CD4-positive, alpha-beta T cell (primary cell): ENCODE measurements around the gene CDR2. TPM values are rescaled to one million over a fixed set of nuclear protein-coding genes. Genes with fewer than 3 reads are reported as not detected.

Experiments
- ATAC-seq: fragments of 200-7000 bp; cut with Tn5 transposase; one replicate; pipeline ENCODE4 v1.10.0; 2022; ENCODE audit warnings: mild to moderate bottlenecking; ENCODE audit not compliant: poor library complexity
- CTCF ChIA-PET: fragments of 350-600 bp; sonication (Branson Sonifier 250); formaldehyde crosslinking; loops from one replicate; lab custom pipeline; 2021; ENCODE audit warnings: antibody characterized with exemption, inconsistent platforms; lab: Charles Lee
- POLR2A ChIA-PET: fragments of 350-600 bp; sonication (Branson Sonifier 250); formaldehyde crosslinking; loops from one replicate; lab custom pipeline; 2021; ENCODE audit warnings: antibody characterized with exemption, inconsistent platforms; lab: Charles Lee
- DNase-seq, 14 experiments: peaks; one replicate each; pipeline ENCODE4 v3.0.0-alpha.2; 2013 to 2020; ENCODE audit warnings: mixed read lengths in 2 of 14
- H3K27ac ChIP-seq, 2 donors: one replicate each; pipeline versions ENCODE4 v1.5.1 to v1.7.0; 2013; ENCODE audit warnings: low read length in 2 of 2, low read depth in 1 of 2, mild to moderate bottlenecking in 1 of 2
- H3K27me3 ChIP-seq, 2 experiments: 1 replicate in 1 of 2; 2 replicates in 1 of 2; pipeline versions ENCODE4 v1.6.1 to v1.7.0; 2013; ENCODE audit warnings: low read length in 2 of 2, control low read depth in 1 of 2, mild to moderate bottlenecking in 1 of 2, moderate library complexity in 1 of 2; ENCODE audit not compliant: insufficient read depth in 2 of 2, control insufficient read depth in 1 of 2
- H3K36me3 ChIP-seq: one replicate; pipeline ENCODE4 v1.6.1; 2013; ENCODE audit warnings: low read length, control low read depth; ENCODE audit not compliant: insufficient read depth
- H3K4me1 ChIP-seq: one replicate; pipeline ENCODE4 v1.6.1; 2013; ENCODE audit warnings: low read length, control low read depth; ENCODE audit not compliant: insufficient read depth
- H3K4me3 ChIP-seq: one replicate; pipeline ENCODE4 v1.5.1; 2013; ENCODE audit warnings: mild to moderate bottlenecking, low read length, moderate library complexity
- H3K9me3 ChIP-seq, 2 experiments: 1 replicate in 1 of 2; 2 replicates in 1 of 2; pipeline versions ENCODE4 v1.6.1 to v1.7.0; 2013; ENCODE audit warnings: low read length in 2 of 2, mild to moderate bottlenecking in 2 of 2, control low read depth in 1 of 2, moderate library complexity in 1 of 2; ENCODE audit not compliant: control insufficient read depth in 1 of 2, insufficient read depth in 1 of 2
- H3K27ac Mint-ChIP-seq: one replicate; pipeline ENCODE4 v1.8.0; 2020; ENCODE audit warnings: mixed read lengths
- H3K27me3 Mint-ChIP-seq: one replicate; pipeline ENCODE4 v1.8.0; 2021; ENCODE audit warnings: mixed read lengths
- H3K36me3 Mint-ChIP-seq: one replicate; pipeline ENCODE4 v1.8.0; 2021; ENCODE audit warnings: low read depth, mixed read lengths
- H3K4me1 Mint-ChIP-seq: one replicate; pipeline ENCODE4 v1.8.0; 2021; ENCODE audit warnings: low read depth, mixed read lengths
- H3K4me3 Mint-ChIP-seq: one replicate; pipeline ENCODE4 v1.8.0; 2020; ENCODE audit warnings: mild to moderate bottlenecking, mixed read lengths
- H3K9me3 Mint-ChIP-seq: one replicate; pipeline ENCODE4 v1.8.0; 2020; ENCODE audit warnings: mixed read lengths
- intact Hi-C, 2 experiments: fragments of 100-400 bp; cut with DNase I in 1 of 2; cut with micrococcal nuclease in 1 of 2; formaldehyde crosslinking; loops; one replicate each; pipeline versions ENCODE4 v1.15.1 to v1.9.0; 2023 to 2025; cut with DNase I, micrococcal nuclease
- total RNA-seq, 174 experiments: library from RNA in 2 of 174; stranded (reverse) in 2 of 174; gene quantifications; one replicate each; pipeline ENCODE4 v1.2.3 and lab custom pipeline; 2021 to 2026
- TF ChIP-seq, protein P1 (sequence below): fragments of 200-600 bp; IDR thresholded peaks from one replicate; pipeline ENCODE4 v1.8.0; 2022; ENCODE audit warnings: antibody characterized with exemption, mild to moderate bottlenecking

CDR2 gene
- total RNA-seq, 2 experiments from 2014 or later: 104 to 113 TPM

DNA sequence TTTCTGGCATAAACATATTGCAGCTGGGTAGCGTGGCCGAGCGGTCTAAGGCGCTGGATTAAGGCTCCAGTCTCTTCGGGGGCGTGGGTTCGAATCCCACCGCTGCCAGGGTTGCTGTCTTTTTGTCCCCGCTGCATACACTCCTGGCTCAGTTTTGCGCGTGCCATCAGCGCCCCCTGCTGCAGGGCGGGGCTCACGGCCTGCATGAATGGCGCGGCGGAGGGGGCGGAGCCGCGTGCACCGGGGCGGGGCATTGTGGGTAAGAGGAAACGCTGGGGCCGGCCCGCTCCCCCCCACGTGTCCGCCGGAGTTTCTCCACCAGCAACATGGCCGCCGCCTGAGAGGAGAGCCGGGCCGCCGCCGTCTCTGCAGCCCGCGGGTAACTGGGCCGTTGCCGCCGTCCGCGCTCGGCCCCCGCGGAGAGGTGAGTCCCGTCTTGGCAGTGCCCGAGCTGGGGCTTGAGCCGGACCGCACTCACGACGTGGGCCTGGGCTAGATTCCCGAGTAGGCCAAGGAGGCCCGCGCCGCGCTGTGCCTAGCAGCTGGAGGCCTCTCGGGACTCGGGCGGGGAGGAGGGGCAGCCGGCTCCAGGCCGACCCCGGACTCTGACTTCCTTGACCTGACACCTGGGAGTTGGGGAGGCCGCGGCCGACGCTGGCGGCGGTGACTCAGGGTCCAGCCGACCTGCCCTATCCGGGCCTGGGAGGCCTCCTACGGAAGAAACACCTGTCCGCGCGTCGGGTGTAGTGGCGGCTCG lies 77.1 kb downstream of the CDR2 start, which contains the start of gene POLR3E:
Gene POLR3E, plus strand, starts transcription at position 296 of the 757 bp plus-strand sequence. CDS start 5,560 bp downstream, outside the sequence.
- Mint-ChIP-seq H3K27ac (peak within 1 kb of the TSS; percentile 99), H3K36me3 (peaks cover 57% of the 10 kb centered on the region), H3K4me1 (peaks cover 54% of the 10 kb centered on the region), H3K27me3 (peaks cover 15% of the 10 kb centered on the region), H3K9me3 (peaks cover 2% of the 10 kb centered on the region), H3K4me3 (peak within 1 kb of the TSS; percentile 96)
- peaks cover 19% of the 10 kb centered on the region for H3K36me3 ChIP-seq
- DNase-seq: peak; percentile 99 to 100 (median 100)
- POLR2A ChIA-PET: interaction anchor here (0.6 to 6.5 kb wide), 11 partner anchors 11 to 290 kb away, joined by 3 to 157 read pairs (median 5); partner anchors contain the start of genes CDR2, EEF2K and MOSMO
- TF ChIP-seq, protein P1, sequence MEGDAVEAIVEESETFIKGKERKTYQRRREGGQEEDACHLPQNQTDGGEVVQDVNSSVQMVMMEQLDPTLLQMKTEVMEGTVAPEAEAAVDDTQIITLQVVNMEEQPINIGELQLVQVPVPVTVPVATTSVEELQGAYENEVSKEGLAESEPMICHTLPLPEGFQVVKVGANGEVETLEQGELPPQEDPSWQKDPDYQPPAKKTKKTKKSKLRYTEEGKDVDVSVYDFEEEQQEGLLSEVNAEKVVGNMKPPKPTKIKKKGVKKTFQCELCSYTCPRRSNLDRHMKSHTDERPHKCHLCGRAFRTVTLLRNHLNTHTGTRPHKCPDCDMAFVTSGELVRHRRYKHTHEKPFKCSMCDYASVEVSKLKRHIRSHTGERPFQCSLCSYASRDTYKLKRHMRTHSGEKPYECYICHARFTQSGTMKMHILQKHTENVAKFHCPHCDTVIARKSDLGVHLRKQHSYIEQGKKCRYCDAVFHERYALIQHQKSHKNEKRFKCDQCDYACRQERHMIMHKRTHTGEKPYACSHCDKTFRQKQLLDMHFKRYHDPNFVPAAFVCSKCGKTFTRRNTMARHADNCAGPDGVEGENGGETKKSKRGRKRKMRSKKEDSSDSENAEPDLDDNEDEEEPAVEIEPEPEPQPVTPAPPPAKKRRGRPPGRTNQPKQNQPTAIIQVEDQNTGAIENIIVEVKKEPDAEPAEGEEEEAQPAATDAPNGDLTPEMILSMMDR: peak; percentile 91
- peak within 1 kb of the TSS; percentile 97 to 99 for H3K27ac ChIP-seq
- H3K4me3 ChIP-seq: peak within 1 kb of the TSS; percentile 66
- intact Hi-C loops: loop anchor here (1.0 to 10.0 kb wide), 10 partner anchors 56 to 1552 kb away; partner anchors contain the start of genes PDZD9 (in 2 of the 2), UQCRC2 (in 2 of the 2), EEF2K (in 1 of the 2) and THUMPD1 (in 1 of the 2)
- peak; percentile 77 for ATAC-seq
- no peaks in the 10 kb centered on the region for H3K9me3 ChIP-seq
- CTCF ChIA-PET: interaction anchor here (0.6 to 3.2 kb wide), 18 partner anchors 10 to 346 kb away, joined by 3 to 33 read pairs (median 4); partner anchors contain the start of gene EEF2K
- H3K27me3 ChIP-seq: no peaks in the 10 kb centered on the region
- peaks cover 45% of the 10 kb centered on the region for H3K4me1 ChIP-seq

DNA sequence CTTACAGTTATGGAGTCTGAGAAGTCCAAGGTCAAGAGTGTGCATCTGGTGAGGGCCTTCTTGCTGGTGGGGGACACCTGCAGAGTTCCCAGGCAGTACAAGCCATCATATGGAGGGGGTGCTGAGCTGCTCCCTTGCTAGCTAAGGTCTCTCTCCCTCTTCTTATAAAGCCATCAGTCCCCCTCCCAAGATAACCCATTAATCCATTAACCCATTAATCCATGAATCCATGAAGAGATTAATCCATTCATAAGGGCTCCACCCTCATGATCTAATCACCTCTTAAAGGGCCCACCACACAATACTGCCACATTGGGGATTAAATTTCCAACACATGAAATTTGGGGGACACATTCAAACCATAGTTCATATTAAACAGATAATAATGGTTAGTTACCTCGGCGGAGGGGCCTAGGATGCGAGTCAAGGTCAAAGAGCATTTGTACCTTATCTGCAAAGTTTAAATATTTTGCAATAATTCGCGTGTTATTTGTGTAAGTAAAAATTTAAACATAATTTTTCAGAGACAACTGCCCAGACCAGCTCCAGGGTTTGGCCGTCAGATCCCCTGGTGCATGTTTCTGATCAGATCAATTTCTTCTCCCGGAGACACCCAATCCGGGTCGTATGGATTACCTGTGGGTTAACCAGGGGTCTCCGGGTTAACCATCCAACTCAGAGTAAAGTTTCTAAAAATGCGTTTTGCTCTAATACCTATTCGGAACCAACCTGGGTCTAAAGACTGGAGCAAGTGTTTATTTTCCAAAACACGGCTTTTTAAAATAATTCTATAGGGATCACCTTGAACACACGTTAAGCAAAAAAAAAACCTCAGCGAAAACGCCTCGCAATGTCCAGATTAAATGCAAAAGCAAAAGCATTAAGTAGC lies 78.0 kb downstream of the CDR2 start:
- ChIA-PET CTCF (interaction anchor here (0.6 to 3.2 kb wide), 18 partner anchors 9 to 345 kb away, joined by 3 to 33 read pairs (median 4); partner anchors contain the start of gene EEF2K), POLR2A (interaction anchor here (0.6 to 6.5 kb wide), 11 partner anchors 11 to 289 kb away, joined by 3 to 157 read pairs (median 5); partner anchors contain the start of genes CDR2, EEF2K and MOSMO)
- Mint-ChIP-seq H3K27me3 (peaks cover 15% of the 10 kb centered on the region), H3K9me3 (peaks cover 2% of the 10 kb centered on the region), H3K4me3 (peak overlapping the region; percentile 96), H3K4me1 (peaks cover 49% of the 10 kb centered on the region), H3K27ac (peak overlapping the region; percentile 99), H3K36me3 (peaks cover 51% of the 10 kb centered on the region)
- H3K27me3 ChIP-seq: no peaks in the 10 kb centered on the region
- DNase-seq (peak in 1 of 14 experiments; percentile 19), ATAC-seq (no peak)
- peak overlapping the region in 1 of 2 donors; percentile 99 for H3K27ac ChIP-seq
- intact Hi-C loops: loop anchor here (1.0 to 10.0 kb wide), 10 partner anchors 56 to 1552 kb away; partner anchors contain the start of genes PDZD9 (in 2 of the 2), UQCRC2 (in 2 of the 2), EEF2K (in 1 of the 2) and THUMPD1 (in 1 of the 2)
- H3K9me3 ChIP-seq: no peaks in the 10 kb centered on the region
- peaks cover 42% of the 10 kb centered on the region for H3K4me1 ChIP-seq
- peaks cover 12% of the 10 kb centered on the region for H3K36me3 ChIP-seq
- TF ChIP-seq, protein P1: no peak
- H3K4me3 ChIP-seq: peak overlapping the region; percentile 66

Other genes starting within 250 kb of the CDR2 start
- gene SDR42E2, start 212.1 kb downstream of the CDR2 start, total RNA-seq: 1 to 10 TPM; 1.0 to 1.3 TPM
- 10 to 100 TPM; 10.1 to 13.2 TPM for gene EEF2K, start 168.3 kb downstream of the CDR2 start, total RNA-seq
- 100 to 1,000 TPM; 239 to 242 TPM for gene POLR3E, start 77.2 kb downstream of the CDR2 start, total RNA-seq
- gene NPIPB5, start 136.3 kb upstream of the CDR2 start, total RNA-seq: 100 to 1,000 TPM; 293 to 297 TPM